Liver (tissue), 3 donors: ENCODE data around the gene UBAP1L.

Source experiments
- CTCF ChIP-seq: fragments of 150-350 bp; IDR thresholded peaks from 2 replicates; pipeline ENCODE4 v1.5.1; 2017; ENCODE audit warnings: improper control_type of control experiment, low read depth, low read length; ENCODE audit not compliant: missing input control
- EGR1 ChIP-seq, 2 donors: IDR thresholded peaks; 2 replicates each; pipeline ENCODE4 v1.6.1; 2016 to 2018; ENCODE audit warnings: antibody characterized with exemption in 2 of 2, low read depth in 2 of 2
- GABPA ChIP-seq, 2 donors: IDR thresholded peaks in 1 of 2; conservative IDR thresholded peaks in 1 of 2; 2 replicates each; pipeline ENCODE4 v1.6.1; 2016; ENCODE audit warnings: antibody characterized with exemption in 2 of 2, mild to moderate bottlenecking in 1 of 2, moderate library complexity in 1 of 2
- HNF4G ChIP-seq: IDR thresholded peaks from 2 replicates; pipeline ENCODE4 v1.6.1; 2016; ENCODE audit warnings: antibody characterized with exemption
- RAD21 ChIP-seq, 2 donors: IDR thresholded peaks; 2 replicates each; pipeline ENCODE4 v1.6.1; 2016; ENCODE audit warnings: antibody characterized with exemption in 2 of 2, mild to moderate bottlenecking in 2 of 2
- TAF1 ChIP-seq: conservative IDR thresholded peaks from 2 replicates; pipeline ENCODE4 v1.6.1; 2016; ENCODE audit warnings: antibody characterized with exemption, mild to moderate bottlenecking
- TF ChIP-seq, protein P1 (sequence below): IDR thresholded peaks from 2 replicates; pipeline ENCODE4 v1.6.1; 2016; ENCODE audit warnings: antibody characterized with exemption, mild to moderate bottlenecking
- donor health status: healthy.
- donor health status: healthy.

DNA sequence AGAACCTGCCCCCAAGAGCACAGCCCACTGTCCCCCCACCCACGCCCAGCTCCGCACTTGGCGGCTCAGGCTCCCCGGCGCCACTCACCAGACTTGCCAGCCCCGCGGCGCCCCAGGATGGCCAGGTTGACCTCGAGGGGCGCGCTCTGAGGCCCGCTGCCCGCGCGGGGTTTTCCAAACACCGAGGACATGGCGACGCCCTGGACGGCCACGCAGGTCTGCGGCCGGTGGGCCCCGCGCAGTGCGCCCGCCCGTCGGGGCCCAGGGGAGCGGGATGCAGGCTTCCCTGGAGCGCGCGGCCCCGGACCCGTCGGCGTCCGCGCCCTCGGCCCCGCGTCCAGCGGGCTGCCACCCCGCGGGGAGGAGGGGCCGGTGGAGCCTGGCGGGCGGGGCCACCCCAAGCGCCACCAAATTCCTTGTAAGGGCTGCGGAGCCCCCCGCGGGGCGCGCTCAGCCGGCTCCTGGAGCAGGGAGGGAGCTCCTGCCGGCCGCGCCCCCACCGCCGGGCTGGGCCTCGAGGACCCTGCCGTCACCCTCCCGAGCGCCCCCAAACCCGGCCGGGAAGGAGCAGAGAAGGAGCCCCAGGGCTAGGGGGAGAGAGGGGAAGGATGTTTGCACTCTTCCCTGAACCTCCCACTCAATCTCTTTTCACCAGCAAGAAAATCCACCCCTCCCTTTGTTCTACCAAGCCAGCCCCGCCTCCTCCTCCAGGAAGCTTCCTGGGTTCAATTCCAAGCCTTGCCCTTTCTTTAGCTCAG is 47.2 kb downstream of the UBAP1L start, which contains the start of gene RASL12:
- TF ChIP-seq CTCF (no peak), GABPA (IDR thresholded peaks at IDR 0.05 in 1 of 2, conservative IDR thresholded peaks at IDR 0.05 in 1 of 2) (no peak), RAD21 (IDR thresholded peaks at IDR 0.05) (no peak), EGR1 (IDR thresholded peaks at IDR 0.05; ENCODE audit: low read depth in 2 of 2) (no peak), TAF1 (no peak), HNF4G (no peak)
- TF ChIP-seq, protein P1, sequence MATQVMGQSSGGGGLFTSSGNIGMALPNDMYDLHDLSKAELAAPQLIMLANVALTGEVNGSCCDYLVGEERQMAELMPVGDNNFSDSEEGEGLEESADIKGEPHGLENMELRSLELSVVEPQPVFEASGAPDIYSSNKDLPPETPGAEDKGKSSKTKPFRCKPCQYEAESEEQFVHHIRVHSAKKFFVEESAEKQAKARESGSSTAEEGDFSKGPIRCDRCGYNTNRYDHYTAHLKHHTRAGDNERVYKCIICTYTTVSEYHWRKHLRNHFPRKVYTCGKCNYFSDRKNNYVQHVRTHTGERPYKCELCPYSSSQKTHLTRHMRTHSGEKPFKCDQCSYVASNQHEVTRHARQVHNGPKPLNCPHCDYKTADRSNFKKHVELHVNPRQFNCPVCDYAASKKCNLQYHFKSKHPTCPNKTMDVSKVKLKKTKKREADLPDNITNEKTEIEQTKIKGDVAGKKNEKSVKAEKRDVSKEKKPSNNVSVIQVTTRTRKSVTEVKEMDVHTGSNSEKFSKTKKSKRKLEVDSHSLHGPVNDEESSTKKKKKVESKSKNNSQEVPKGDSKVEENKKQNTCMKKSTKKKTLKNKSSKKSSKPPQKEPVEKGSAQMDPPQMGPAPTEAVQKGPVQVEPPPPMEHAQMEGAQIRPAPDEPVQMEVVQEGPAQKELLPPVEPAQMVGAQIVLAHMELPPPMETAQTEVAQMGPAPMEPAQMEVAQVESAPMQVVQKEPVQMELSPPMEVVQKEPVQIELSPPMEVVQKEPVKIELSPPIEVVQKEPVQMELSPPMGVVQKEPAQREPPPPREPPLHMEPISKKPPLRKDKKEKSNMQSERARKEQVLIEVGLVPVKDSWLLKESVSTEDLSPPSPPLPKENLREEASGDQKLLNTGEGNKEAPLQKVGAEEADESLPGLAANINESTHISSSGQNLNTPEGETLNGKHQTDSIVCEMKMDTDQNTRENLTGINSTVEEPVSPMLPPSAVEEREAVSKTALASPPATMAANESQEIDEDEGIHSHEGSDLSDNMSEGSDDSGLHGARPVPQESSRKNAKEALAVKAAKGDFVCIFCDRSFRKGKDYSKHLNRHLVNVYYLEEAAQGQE = no peak
